Activated gamma-delta T cell treated with Interleukin-2 at 50 U/mL for 16 hours (primary cell): ENCODE results near the gene CEP170B.
A peak's percentile ranks its signal among the peaks of the same experiment; 100 is the strongest.
"Not testable (repeated sequence)": the region's sequence is repeated elsewhere in the genome, so short reads cannot be mapped to it uniquely, and the experiment has no call there.

Experiments
- DNase-seq: peaks from one replicate; pipeline ENCODE4 v3.0.0-alpha.2; 2020

CEP170B gene

DNA sequence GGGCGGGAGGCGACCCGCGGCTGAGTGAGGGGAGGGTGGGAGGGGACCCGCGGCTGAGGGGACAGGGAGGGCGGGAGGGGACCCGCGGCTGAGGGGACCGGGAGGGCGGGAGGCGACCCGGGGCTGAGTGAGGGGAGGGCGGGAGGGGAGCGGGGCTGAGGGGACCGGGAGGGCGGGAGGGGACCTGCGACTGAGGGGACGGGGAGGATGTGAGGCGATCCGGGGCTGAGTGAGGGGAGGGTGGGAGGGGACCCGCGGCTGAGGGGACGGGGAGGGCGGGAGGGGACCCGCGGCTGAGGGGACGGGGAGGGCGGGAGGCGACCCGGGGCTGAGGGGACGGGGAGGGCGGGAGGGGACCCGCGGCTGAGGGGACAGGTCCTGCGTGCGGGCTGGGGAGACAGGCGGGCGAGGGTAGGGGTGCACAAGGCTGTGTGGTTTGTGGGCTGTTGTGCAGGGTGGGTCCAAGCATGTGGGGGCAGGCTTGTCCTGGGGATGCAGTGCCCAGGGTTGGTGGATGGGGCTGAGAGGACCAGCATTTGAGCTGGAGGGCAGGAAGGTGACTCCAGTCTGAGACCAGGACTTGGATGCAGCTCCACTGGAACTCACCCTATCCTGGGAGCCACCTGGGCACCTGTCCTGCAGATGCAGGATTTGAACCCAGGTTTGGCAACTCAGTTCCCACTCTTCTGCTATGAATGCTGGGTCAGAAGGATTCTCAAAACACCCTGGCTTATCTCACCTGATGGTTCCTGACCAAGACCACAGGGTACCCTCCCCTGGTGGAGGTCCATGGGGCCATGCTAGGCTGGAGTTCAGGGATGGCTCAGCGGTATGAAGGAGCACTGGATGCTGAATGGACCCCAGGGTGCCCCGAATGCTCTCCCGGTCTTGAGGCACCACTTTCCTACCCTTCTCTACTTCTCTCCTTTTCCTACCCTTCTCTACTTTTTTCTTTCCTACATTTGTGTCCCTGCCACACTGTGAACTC, 69.0 kb downstream of the CEP170B start:
- DNase-seq: peak; percentile 4

DNA sequence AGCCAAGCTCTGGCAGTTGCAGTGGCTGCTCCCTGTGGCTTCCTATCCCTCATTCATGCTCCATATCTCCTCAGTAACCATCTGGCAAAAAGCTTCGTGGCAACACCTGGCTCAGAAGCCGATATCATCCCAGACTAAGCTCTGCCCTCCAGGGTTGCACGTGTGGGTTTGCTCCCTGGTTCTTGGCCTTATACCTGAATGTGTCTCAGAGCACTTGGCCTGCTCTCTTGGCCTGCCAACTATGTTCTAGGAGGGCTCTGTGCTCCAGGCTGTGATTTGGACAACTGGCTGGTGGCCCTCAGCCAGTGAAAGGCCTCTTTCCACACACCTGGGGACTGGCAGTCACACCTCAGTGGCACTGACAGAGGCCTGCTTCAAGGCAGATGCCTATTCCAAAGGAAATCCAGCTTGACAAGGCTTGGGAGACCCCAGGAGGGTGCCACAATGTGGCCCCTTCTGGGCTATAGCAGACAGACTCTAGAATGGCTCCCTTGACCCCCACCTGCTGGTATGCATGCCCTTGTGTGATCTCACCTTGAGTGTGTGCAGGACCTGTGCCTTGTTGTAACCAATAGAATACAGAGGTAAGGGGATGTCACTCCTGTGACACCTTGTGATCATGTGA, 70.1 kb downstream of the CEP170B start:
- DNase-seq: peak; percentile 2

DNA sequence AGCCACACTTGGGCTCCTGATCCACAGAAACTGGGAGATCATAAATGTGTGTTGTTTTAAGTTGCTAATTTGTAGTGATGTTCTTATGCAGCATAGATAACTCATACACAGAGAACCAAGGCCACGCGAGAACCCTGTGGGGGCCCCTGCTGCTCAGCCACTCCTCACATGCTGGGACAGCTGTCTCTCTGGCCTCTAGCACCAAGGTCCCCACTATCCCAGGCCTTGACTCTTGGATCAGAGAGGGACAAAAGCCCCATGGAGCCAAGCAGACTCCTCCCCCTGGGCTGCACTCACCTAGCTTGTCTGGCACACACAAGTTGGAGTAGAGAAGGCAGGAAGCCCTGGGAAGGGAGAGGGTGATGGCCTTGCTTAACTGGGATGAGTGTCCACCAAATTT, 70.9 kb downstream of the CEP170B start:
- peak; percentile 2 for DNase-seq

DNA sequence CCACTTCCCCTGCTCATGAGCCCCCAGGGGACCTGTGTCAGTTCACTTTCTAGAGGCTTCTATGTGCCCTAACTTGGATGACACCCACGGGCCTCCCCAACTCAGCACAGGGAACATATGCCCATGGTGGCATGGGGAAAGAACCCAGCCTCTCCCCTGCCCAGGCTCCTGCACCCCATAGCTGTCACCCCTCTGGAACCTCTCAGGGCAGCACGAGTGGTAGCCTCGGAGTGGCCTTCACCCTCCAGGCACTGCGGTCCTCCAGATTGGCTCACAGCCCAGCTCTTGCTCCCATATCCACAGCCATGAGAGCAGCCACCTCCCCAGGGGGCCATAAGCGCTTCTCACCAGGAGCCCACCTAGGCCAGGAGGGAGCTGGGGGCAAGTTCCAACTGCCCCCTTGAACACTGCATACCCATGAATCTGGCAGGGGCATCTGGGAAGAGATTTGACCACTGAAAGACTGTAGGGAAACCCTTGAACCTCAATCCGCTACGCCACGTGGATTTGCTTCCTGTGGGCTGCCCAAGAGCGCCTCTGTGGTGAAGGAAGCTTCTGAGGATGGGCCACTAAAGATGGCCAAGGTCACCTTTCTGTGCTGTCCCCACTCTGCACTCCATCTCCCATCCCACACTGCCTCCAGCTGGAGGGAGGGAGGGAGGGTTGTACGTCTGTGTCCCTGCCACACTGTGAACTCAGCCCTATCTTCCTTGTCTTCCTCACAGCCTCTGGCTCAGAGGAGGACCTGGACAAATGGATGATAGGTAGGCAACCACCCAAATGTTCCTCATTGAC, 71.5 kb downstream of the CEP170B start:
- no peak for DNase-seq

DNA sequence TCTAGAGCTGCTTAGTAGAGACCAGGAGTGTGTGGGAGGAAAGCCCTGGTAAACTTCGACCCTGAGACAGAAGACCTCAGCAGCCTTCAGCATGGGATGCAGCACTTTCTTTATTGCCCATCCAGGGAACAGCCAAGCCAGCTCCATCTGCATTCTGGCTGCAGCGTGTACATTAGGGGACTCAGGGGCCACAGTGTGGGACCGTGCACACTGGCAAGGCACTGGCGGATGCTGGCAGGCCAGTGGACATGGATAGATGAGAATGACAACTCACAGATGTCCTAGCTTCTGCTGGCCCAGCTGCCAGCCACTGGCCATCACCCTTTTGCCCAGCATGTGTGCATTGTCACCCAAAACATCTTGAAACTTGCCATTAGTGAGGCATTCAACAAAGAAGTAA, 72.1 kb downstream of the CEP170B start:
- DNase-seq: no peak

DNA sequence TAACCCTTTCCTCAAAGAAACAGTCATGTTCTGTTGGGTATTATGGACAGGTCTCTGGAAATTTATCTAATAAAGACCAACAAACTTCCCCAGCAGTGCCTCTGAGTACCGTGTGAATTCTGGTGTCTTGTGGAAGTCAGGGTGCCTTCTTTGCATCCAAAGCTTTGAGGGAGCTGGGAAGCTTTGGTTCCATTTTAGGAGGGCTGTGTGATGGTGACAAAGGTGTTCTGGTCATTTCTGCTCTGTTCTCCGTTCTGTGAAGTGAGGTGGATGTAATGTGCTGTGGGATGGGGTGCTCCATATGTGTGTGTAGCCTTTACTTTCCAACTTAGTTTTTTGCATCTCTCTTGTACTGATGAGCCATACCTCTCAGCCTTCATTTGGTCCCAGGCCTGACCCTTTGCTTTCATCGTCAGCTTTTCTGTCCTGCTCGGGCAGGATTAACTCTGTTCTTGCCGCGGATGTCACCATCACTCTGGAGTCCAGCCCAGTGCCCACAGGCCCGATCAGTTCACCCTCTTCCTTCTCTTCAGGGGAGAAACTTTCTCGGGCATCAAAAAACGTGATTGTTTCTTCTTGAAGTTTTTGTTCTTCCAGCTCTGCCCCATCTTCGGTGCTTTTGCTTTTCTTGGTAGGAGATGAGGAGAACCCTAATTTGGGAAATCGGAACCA, 72.8 kb downstream of the CEP170B start:
- no peak for DNase-seq

DNA sequence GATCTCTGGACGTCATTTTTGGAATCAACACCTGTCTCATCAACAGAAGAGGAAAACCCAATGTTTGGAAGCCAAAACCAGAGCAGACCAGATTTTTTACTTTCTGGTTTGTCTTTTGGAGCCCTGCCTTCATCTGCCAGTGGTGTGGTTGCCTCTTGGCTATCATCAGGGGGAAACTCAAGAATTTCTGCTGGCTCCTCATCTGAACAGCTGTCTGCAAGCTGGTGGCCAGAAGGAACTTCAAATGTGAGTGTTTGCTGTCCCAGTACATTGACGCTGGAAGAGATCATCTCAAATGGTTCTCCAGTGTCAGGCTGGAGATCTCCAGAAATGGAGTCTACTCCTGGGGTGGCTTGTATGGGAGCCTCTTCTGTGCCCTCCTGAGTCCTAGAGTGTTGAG, 73.4 kb downstream of the CEP170B start:
- no peak for DNase-seq

DNA sequence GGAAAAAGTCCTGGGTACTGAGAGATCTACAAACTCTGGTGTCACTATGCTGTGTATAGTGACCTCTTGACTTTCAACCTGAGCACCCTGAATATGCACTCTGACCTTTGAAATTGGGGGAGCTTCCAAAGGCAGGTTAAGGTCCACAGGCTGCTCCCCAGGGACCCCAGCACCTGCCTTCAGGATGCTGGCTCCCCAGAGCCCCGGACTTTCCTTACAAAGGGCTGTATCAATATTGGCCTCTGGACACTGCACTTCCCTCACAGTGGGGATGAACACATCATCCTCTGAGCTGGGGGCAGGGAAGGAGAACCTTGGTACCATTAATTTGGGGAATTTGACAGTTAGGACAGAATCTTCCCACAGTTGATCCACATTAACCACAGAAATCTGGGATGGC, 73.9 kb downstream of the CEP170B start:
- no peak for DNase-seq

DNA sequence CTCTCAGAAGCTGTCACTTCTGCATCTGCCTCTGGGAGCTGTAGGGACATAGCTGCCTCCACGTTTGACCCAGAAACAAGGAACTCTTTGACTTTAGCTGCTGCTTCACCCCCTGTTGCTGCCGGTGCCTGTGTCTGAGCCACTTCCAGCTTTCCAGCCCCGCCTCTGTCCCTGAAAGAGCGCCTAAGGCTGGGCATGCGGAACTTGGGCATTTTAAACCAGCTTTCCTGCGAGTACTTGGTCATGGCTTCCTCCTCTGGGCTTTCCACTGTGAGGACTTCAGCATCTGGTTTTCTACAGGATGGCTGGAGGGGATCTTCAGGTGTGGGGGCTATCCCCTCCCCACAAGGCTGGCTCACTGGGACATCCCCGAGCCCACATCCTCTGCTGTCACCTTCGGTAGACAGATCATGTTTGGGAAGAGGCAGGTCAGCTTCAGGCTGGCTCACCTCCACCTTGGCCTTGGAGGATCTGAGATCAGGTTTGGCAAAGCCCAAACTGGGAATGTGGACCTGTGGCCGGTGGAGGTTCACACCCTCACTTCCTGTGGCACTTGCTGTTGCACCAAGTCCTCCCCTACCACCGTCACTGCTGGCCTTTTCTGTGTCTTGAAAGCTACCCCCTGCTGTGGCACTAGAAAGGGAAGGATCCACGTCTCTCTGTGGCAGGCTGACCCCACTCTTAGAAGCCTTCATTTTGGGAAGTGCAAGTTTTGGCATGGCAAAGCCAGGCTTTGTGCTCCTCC, 74.8 kb downstream of the CEP170B start:
- DNase-seq: no peak

DNA sequence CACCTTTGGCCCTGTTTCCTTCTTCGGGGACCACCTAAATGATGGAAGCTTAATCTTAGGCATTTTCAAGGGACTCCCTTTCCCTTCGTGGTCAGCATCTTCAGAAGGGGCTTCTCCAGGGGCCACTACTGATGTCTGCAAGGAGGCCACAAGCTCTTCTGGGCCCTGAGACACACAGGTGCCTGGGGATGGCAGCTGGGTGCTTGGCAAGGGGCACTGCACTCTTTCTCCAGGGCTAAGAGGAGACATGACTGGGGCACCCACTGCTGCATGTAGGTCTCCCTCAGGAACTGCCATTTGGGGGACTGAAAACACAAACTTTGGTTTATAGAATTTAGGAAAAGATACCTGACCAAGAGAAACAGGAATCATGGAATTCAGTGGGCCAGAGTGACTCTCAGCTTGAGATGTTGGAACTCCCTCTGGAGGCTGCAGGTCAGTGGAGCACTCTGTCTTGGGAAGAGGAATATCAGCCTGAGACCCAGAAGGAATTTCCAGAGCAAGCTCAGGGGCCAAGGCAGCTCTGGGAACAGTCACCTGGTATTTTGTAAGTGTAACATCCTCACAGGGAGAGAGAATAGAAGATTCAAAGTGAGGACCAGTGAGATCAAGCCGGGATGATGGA, 75.6 kb downstream of the CEP170B start:
- no peak for DNase-seq

DNA sequence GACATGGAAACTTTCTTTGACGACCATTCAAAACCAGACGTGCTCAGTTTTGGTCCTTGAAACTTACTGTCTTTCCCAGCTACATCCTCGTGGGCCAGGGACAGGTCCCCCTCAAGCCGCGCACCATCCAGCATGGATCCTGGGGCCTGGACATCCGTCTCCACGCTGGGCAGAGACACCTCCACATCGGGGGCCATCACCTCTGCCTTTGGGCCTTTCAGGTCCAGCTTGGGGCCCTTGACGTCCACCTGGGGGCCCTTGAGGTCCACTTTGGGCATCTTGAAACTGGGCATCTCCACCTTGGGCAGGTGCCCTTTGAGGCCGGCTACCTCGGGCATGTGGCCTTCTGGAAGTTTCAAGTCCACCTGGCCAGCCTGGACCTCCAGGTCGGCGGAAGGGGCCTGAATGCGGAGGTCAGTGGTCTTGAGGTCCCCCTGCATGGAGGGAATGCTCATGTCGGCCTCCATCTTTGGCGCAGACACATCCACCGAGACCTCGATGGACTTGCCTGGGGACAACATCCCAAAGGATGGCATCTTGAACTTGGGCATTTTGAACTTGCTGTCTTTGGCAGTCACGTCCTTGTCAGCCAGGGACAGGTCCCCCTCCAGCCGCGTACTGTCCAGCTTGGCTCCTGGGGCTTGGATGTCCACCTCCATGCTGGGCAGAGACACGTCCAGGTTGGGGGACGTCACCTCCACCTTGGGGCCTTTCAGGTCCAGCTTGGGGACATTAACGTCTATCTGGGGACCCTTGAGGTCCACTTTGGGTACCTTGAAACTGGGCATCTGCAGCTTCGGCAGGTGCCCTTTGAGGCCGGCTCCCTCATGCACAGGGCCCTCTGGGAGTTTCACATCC, 76.7 kb downstream of the CEP170B start:
- DNase-seq: no peak

DNA sequence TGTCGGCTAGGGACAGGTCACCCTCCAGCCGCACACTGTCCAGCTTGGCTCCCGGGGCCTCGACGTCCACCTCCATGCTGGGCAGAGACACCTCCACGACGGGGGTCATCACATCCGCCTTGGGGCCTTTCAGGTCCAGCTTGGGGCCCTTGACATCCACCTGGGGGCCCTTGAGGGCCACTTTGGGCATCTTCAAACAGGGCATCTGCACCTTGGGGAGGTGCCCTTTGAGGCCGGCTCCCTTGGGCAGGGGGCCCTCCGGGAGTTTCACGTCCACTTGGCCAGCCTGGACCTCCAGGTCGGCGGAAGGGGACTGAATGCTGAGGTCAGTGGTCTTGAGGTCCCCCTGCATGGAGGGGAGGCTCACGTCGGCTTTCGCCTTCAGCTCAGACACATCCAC, 77.5 kb downstream of the CEP170B start:
- no peak for DNase-seq

DNA sequence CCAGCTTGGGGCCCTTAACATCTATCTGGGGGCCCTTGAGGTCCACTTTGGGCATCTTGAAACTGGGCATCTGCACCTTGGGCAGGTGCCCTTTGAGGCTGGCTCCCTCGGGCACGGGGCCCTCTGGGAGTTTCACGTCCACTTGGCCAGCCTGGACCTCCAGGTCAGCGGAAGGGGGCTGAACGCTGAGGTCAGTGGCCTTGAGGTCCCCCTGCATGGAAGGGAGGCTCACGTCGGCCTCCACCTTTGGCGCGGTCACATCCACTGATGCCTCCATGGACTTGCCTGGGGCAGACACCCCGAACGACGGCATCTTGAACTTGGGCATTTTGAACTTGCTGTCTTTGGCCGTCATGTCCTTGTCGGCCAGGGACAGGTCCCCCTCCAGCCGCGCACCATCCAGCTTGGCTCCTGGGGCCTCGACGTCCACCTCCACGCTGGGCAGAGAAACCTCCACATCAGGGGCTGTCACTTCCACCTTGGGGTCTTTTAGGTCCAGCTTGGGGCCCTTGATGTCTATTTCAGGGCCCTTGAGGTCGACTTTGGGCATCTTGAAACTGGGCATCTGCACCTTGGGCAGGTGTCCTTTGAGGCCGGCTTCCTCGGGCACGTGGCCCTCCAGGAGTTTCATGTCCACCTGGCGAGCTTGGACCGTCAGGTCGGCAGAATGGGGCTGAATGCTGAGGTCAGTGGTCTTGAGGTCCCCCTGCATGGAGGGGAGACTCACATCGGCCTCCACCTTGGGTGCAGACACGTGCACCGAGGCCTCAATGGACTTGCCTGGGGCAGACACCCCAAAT, 78.3 kb downstream of the CEP170B start:
- not testable (repeated sequence) for DNase-seq

DNA sequence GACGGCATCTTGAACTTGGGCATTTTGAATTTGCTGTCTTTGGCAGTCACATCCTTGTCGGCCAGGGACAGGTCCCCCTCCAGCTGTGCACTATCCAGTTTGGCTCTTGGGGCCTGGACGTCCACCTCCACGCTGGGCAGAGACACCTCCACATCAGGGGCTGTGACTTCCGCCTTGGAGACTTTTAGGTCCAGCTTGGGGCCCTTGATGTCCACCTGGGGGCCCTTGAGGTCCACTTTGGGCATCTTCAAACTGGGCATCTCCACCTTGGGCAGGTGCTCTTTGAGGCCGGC, 78.9 kb downstream of the CEP170B start:
- DNase-seq: not testable (repeated sequence)

DNA sequence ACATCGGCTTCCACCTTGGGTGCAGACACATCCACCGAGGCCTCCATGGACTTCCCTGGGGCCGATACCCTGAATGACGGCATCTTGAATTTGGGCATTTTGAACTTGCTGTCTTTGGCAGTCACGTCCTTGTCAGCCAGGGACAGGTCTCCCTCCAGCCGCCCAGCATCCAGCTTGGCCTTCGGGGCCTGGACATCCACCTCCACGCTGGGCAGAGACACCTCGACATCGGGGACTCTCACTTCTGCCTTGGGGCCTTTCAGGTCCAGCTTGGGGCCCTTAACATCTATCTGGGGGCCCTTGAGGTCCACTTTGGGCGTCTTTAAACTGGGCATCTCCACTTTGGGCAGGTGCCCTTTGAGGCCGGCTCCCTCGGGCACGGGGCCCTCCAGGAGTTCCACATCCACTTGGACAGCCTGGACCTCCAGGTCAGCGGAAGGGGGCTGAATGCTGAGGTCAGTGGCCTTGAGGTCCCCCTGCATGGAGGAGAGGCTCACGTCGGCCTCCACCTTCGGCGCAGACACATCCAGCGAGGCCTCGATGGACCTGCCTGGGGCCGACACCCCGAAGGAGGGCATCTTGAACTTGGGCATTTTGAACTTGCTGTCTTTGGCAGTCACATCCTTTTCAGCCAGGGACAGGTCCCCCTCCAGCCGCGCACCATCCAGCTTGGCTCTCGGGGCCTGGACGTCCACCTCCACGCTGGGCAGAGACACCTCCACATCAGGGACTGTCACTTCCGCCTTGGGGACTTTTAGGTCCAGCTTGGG, 79.6 kb downstream of the CEP170B start:
- not testable (repeated sequence) for DNase-seq

DNA sequence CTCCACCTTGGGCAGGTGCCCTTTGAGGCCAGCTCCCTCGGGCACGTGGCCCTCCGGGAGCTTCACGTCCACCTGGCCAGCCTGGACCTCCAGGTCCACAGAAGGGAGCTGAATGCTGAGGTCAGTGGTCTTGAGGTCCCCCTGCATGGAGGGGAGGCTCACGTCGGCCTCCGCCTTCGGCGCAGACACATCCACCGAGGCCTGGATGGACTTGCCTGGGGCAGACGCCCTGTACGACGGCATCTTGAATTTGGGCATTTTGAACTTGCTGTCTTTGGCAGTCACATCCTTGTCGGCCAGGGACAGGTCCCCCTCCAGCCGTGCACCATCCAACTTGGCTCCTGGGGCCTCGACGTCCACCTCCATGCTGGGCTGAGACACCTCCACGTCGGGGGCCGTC, 80.2 kb downstream of the CEP170B start:
- not testable (repeated sequence) for DNase-seq
